Activated T-helper 17 cell treated with anti-CD3 and anti-CD28 coated beads, Interleukin-2, amount 50 U/mL, for 72 hours (primary cell): ENCODE results near the gene MIGA2. TPM values are rescaled to one million over a fixed set of nuclear protein-coding genes. Genes with fewer than 3 reads are reported as not detected.
A peak's percentile ranks its signal among the peaks of the same experiment; 100 is the strongest.

Experiments
- ATAC-seq: fragments of 150-1000 bp; cut with Tn5 transposase; replicated peaks from 2 replicates; pipeline ENCODE4 v1.10.0; 2021; ENCODE audit warnings: mild to moderate bottlenecking, moderate library complexity
- H3K27ac Mint-ChIP-seq: one replicate; pipeline ENCODE4 v1.8.0; 2022; ENCODE audit warnings: mixed read lengths
- H3K27me3 Mint-ChIP-seq: one replicate; pipeline ENCODE4 v1.8.0; 2022; ENCODE audit warnings: mixed read lengths
- H3K36me3 Mint-ChIP-seq: one replicate; pipeline ENCODE4 v1.8.0; 2022; ENCODE audit warnings: low read depth, mild to moderate bottlenecking, mixed read lengths
- H3K4me1 Mint-ChIP-seq: one replicate; pipeline ENCODE4 v1.8.0; 2022; ENCODE audit warnings: mixed read lengths
- H3K4me3 Mint-ChIP-seq: one replicate; pipeline ENCODE4 v1.8.0; 2022; ENCODE audit warnings: mild to moderate bottlenecking, mixed read lengths
- H3K9me3 Mint-ChIP-seq: one replicate; pipeline ENCODE4 v1.8.0; 2022; ENCODE audit warnings: mixed read lengths
- total RNA-seq, 2 donors: library from RNA; stranded (reverse); gene quantifications; one replicate each; pipeline ENCODE4 v1.2.3, GENCODE V29; 2022

Gene MIGA2
- total RNA-seq, 2 donors from 2014 or later = 23.8 to 35.0 TPM

DNA sequence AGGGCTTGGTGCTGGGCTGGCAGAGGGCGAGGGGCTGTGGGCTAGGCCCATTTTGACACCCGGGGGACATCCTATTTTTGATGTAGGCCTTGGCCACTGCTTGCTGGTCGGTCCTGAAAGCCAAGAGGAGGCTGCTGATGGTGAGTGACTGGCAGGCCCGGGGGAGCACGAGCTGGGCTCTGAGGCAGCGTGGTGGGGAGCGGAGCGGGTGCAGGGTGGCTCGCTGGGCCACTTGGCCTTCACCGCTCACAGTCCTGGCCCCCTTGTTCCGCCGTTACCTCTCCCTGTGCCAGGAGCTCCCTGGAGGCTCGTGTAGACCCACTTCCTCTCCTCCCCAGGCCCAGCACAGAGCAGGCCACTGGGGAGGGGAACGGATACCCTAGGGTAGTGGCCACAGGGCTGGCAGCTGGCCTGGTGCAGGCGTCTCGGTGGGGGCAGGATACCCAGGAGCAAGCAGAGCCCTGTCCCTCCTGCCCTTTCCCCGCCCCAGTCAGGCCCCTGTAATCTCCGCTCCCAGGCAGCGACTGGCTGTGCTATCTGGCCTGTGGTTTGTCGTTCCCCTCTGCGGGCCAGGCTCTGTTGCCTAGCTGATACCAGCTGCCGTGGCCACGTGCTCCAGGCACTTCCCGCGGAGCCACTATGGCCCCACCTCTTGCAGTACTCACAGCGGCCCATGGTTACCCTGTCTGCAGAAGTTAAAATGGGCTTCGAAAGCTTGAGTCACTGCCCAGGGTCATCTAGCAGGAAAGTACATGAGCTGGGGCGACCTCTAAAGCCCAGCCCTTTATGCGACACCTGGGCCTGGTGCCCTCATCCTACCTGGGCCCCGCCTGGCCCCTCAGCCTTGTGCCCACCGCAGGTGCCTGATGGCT is 32.8 kb downstream of the MIGA2 start:
- H3K9me3 Mint-ChIP-seq = no peaks in the 10 kb centered on the region
- H3K4me1 Mint-ChIP-seq = peaks cover 3% of the 10 kb centered on the region

DNA sequence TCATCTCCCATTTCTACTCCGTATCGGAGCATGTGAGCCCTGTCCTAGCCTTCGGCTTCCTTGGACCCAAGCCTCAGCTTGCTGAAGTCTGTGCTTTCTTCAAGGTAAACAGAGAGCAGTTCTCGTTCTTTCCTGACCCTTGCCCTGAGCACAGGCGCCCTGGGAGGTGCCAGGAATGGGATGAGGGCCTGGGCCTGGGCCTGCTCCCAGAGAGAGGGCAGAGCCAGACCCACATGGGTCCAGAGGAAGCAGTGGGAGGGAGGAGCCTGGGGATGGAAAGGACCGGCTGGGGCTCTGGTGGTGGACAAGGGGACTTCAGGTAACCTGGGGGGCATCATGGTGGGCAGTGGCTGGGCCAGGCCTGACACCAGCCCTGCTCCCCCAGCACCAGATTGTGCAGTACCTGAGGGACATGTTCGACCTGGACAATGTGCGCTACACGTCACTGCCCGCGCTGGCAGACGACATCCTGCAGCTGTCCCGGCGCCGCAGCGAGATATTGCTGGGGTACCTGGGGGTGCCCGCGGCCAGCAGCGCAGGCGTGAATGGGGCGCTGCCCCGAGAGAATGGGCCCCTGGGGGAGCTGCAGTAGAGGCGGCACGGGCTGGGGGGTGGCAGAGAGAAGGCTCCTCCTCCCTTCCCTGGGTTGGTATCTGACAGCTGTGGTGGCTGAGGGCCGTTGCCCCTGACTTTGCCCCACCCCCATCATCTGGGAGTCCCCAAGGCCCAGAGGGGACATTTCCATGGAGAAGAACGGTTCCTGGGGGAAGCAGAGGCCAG is 33.6 kb downstream of the MIGA2 start:
- Mint-ChIP-seq H3K27ac (peak overlapping the region; percentile 89), H3K9me3 (no peaks in the 10 kb centered on the region)

More for the DNA sequence above, 32.8 kb downstream of the MIGA2 start:
- Mint-ChIP-seq H3K4me3 (peak overlapping the region; percentile 52), H3K27ac (peak overlapping the region; percentile 89), H3K27me3 (no peaks in the 10 kb centered on the region), H3K36me3 (peaks cover 22% of the 10 kb centered on the region)
- peak; percentile 87 for ATAC-seq

DNA sequence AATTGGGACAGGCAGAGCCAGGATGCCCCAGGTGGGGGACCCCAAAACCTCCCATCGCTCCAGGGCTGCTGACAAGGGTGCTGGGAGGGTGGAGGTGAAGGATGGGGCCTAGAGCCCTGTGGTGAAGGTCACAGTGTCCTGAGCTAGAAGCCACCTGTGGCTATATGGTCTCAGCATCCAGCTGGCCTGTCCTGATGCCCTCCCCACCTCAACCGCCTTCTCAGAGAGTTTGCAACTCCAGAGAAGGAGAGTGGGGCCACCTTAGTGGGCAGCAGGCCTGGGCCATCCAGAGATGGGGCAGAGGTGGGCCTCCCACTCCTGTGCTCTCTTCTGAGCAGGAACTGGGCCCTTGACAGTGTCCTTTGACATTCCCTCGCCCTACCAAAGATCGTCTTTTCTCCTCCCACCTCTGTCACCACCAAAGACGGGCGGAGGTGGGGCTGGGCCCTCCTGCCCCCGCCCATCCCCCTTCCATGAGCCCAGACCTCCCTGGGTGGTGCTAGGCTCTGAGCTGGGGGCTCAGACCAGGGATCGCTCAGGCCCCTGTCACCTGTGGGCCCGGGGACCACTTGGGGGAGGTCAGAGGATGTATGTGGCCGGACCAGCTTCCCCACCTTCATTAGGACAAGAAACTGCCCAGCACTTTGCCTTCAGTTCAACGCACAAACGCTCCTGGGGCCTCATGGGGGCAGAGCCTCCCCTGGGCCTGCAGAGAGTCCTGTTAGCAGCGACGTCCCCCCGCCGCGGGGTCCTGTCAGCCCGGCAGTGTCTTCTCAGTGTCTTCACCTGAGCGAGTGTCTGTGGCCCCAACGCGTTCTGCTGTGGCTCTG is 34.5 kb downstream of the MIGA2 start:
- Mint-ChIP-seq H3K27me3 (no peaks in the 10 kb centered on the region), H3K27ac (no peak overlapping the region), H3K9me3 (no peaks in the 10 kb centered on the region), H3K4me3 (no peak overlapping the region), H3K4me1 (peaks cover 8% of the 10 kb centered on the region), H3K36me3 (peaks cover 7% of the 10 kb centered on the region)
- ATAC-seq = no peak

More for the DNA sequence above, 33.6 kb downstream of the MIGA2 start:
- Mint-ChIP-seq H3K27me3 (no peaks in the 10 kb centered on the region), H3K4me1 (peaks cover 3% of the 10 kb centered on the region), H3K36me3 (peaks cover 15% of the 10 kb centered on the region), H3K4me3 (peak overlapping the region; percentile 52)
- no peak for ATAC-seq

- Mint-ChIP-seq H3K4me3 (no peak overlapping the region), H3K4me1 (peaks cover 8% of the 10 kb centered on the region), H3K36me3 (peaks cover 5% of the 10 kb centered on the region), H3K27me3 (no peaks in the 10 kb centered on the region), H3K9me3 (no peaks in the 10 kb centered on the region), H3K27ac (no peak overlapping the region)
- ATAC-seq = no peak
These were observed 35.2 kb downstream of the MIGA2 start for GRCh38 chr9:129071526-129072126.

- Mint-ChIP-seq H3K4me3 (no peak overlapping the region), H3K36me3 (peaks cover 5% of the 10 kb centered on the region), H3K9me3 (no peaks in the 10 kb centered on the region), H3K27ac (no peak overlapping the region), H3K27me3 (no peaks in the 10 kb centered on the region), H3K4me1 (peaks cover 8% of the 10 kb centered on the region)
- ATAC-seq = no peak
These were observed 35.7 kb downstream of the MIGA2 start for GRCh38 chr9:129072171-129072570.

DNA sequence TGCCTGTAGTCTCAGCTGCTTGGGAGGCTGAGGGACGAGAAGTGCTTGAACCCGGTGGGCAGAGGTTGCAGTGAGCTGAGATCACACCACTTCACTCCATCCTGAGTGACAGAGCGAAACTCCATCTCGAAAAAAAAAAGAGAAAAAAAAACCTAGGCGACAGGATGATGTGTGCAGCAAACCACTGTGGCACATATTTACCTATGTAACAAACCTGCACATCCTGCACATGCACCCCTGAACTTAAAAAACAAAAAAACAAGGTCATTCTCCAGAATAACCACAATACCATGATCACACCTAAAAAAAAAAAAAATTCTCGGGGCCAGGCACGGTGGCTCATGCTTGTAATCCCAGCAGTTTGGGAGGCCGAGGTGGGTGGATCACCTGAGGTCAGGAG is 37.0 kb downstream of the MIGA2 start:
- Mint-ChIP-seq H3K27me3 (no peaks in the 10 kb centered on the region), H3K4me3 (peak overlapping the region; percentile 21), H3K27ac (peak overlapping the region; percentile 67), H3K9me3 (no peaks in the 10 kb centered on the region), H3K4me1 (peaks cover 8% of the 10 kb centered on the region), H3K36me3 (peaks cover 5% of the 10 kb centered on the region)
- peak; percentile 61 for ATAC-seq

DNA sequence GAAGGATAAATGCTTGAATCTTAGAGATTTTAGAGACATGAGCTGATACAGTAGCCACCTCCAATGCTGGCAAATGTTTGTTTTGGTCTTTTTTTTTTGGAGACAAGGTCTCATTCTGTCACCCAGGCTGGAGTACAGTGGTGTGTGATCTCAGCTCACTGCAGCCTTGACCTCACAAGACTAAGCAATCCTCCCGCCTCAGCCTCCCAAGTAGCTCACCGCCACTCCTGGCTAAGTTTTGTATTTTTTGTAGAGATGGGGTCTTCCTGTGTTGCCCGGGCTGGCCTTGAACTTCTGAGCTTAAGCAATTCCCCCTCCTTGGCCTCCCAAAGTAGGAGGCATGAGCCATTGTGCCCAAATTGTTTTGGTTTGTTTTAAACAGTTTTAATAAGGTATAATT is 37.7 kb downstream of the MIGA2 start:
- Mint-ChIP-seq H3K27me3 (no peaks in the 10 kb centered on the region), H3K9me3 (no peaks in the 10 kb centered on the region), H3K27ac (no peak overlapping the region), H3K36me3 (no peaks in the 10 kb centered on the region), H3K4me1 (peaks cover 5% of the 10 kb centered on the region), H3K4me3 (no peak overlapping the region)
- no peak for ATAC-seq

DNA sequence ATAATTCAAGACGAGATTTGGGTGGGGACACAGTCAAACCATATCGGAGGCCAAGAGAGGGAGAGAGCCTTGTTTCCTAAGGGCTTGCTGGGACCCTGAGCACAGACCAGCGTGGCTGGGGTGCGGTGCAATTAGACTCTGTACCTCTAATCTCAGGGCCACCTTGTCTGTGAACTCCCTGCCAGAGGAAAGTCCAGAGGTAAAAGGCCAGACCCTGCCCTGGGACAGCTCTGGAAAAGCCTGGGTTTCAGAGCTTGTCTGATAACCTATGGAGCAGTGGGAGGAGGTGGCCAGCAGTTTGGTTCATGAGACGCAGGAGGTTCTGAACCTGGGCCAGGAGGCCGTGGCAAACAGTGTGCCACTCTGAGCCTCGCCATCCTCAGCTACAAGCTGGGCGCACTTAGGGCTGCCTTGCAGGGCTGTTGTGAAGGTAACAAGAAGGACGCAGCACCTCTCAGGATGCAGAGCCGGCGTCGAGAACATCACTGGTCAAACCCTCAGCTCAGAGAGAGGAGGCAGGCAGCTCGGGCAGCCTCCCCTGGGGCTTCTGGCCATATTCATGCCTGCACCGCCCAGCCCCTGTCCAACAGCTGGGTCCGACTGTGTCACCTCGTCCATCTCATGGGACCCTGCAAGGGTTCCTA is 39.7 kb downstream of the MIGA2 start:
- Mint-ChIP-seq H3K4me3 (no peak overlapping the region), H3K27ac (peak overlapping the region; percentile 55)

GRCh38 chr9:129076640-129077037 is 40.2 kb downstream of the MIGA2 start:
- H3K27ac Mint-ChIP-seq = no peak overlapping the region
- no peak for ATAC-seq
- H3K27me3 Mint-ChIP-seq = no peaks in the 10 kb centered on the region
- H3K4me3 Mint-ChIP-seq = no peak overlapping the region
- H3K4me1 Mint-ChIP-seq = peaks cover 5% of the 10 kb centered on the region
- no peaks in the 10 kb centered on the region for H3K36me3 Mint-ChIP-seq
- no peaks in the 10 kb centered on the region for H3K9me3 Mint-ChIP-seq

More for the DNA sequence above, 39.7 kb downstream of the MIGA2 start:
- Mint-ChIP-seq H3K36me3 (no peaks in the 10 kb centered on the region), H3K4me1 (peaks cover 5% of the 10 kb centered on the region), H3K27me3 (no peaks in the 10 kb centered on the region), H3K9me3 (no peaks in the 10 kb centered on the region)
- no peak for ATAC-seq

DNA sequence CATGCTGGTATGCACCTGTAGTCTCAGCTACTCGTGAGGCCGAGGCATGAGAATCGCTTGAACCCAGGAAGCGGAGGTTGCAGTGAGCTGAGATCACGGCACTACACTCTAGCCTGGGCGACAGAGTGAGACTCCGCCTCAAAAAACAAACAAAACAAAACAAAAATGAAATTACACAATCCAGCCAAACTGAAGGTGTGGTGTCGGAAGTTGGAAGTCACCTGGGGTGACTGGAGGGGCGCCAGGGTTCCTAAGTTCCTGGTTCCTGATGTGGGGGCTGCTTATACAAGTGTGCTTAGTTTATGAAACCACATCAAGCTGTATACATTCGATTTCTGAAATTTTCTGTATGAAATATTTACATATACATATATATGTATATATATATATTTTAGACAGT is 40.8 kb downstream of the MIGA2 start:
- Mint-ChIP-seq H3K9me3 (no peaks in the 10 kb centered on the region), H3K27ac (no peak overlapping the region), H3K36me3 (no peaks in the 10 kb centered on the region), H3K27me3 (no peaks in the 10 kb centered on the region), H3K4me3 (no peak overlapping the region), H3K4me1 (peaks cover 5% of the 10 kb centered on the region)
- ATAC-seq = no peak

DNA sequence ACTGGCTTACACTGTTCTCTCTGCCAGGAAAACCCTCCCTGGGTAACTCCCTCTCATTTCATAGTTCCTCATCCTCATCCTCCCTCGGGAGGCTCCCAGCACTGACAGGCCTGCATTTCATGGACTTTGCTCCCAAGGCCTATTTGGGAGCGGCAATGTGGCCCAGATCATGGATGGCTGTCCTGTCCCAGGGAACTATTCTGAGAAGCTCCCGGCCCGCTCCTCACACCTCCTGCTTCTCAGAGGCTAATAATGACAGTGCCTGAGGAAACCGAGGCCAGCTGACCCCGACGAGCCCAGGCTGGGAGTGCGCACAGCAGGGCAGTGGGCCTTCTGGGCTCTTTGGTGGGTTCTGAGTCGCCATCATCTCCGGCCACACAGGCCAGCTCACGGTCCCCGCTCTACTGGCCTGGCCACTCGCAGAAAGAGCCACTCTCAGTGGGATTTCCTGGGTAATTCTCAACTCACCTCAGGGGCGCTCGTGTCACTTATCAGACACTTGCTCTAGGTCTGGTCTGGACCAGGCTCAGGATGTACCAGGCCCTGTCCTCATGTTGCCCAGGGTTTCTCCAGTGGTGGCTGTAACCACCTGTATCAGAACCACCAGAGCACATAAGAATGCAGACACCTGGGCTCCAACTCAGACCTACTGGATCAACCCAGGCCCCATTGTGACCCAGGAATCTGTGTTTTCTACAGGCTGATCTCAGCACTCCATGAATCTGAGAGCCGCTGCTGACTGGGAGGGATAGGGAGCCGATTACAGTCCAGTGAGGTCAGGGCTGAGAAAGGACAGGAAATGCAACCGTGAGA is 42.5 kb downstream of the MIGA2 start:
- H3K4me3 Mint-ChIP-seq = peak overlapping the region; percentile 94
- H3K36me3 Mint-ChIP-seq = no peaks in the 10 kb centered on the region
- no peaks in the 10 kb centered on the region for H3K9me3 Mint-ChIP-seq
- H3K27ac Mint-ChIP-seq = peak overlapping the region; percentile 54
- peaks cover 5% of the 10 kb centered on the region for H3K4me1 Mint-ChIP-seq
- no peaks in the 10 kb centered on the region for H3K27me3 Mint-ChIP-seq
- no peak for ATAC-seq

GRCh38 chr9:129079829-129080228 is 43.4 kb downstream of the MIGA2 start:
- ATAC-seq = no peak
- no peaks in the 10 kb centered on the region for H3K27me3 Mint-ChIP-seq
- H3K36me3 Mint-ChIP-seq = peaks cover under 1% of the 10 kb centered on the region
- peaks cover 5% of the 10 kb centered on the region for H3K4me1 Mint-ChIP-seq
- H3K27ac Mint-ChIP-seq = no peak overlapping the region
- peak overlapping the region; percentile 94 for H3K4me3 Mint-ChIP-seq
- H3K9me3 Mint-ChIP-seq = no peaks in the 10 kb centered on the region

GRCh38 chr9:129080298-129080600 is 43.8 kb downstream of the MIGA2 start:
- no peak for ATAC-seq
- Mint-ChIP-seq H3K9me3 (no peaks in the 10 kb centered on the region), H3K36me3 (peaks cover 4% of the 10 kb centered on the region), H3K4me3 (peak overlapping the region; percentile 94), H3K4me1 (peaks cover 5% of the 10 kb centered on the region), H3K27ac (peak overlapping the region; percentile 89), H3K27me3 (no peaks in the 10 kb centered on the region)
